Articular chondrocyte of knee joint (primary cell): Measurements from ENCODE around the gene ATF6. TPM values are rescaled to one million over a fixed set of nuclear protein-coding genes. Genes with fewer than 3 reads are reported as not detected.

Experiments used
- small RNA-seq: library from RNA; depleted of rRNA; stranded (forward); fragments of <200 nt; gene quantifications from one replicate; pipeline ENCODE3, GENCODE V24; 2012
- total RNA-seq: library from RNA; depleted of rRNA; stranded (reverse); fragments of >200 nt; gene quantifications from 2 replicates; pipeline ENCODE4 v1.2.3, GENCODE V29; 2012

The ATF6 gene
- total RNA-seq: 32.0 and 37.9 TPM in 2 replicates

GRCh38 chr1:161766102-161766981 lies at the start of gene ATF6:
TSS of gene ATF6 (plus strand) at chr1:161766320. CDS start at chr1:161766361, 41 bp downstream.

GRCh38 chr1:161720956-161721737 lies 45.0 kb upstream of the ATF6 start, which contains the start of gene FCRLB:
TSS of gene FCRLB (plus strand) at chr1:161721544. CDS start at chr1:161722673, 1,129 bp downstream.

GRCh38 chr1:161749509-161750407 lies 16.4 kb upstream of the ATF6 start, which contains the start of gene DUSP12:
TSS of gene DUSP12 (plus strand) at chr1:161749786. CDS start at chr1:161749802, 16 bp downstream.

Small RNA genes lying within 50 kb of the gene (small RNA-seq; reads per million reads assigned to genes)
- not detected for gene RN7SL466P

Other genes starting within 250 kb of the ATF6 start
- 1.3 and 2.5 TPM in 2 replicates for gene HSPA6, start 241.8 kb upstream of the ATF6 start, total RNA-seq
- not detected in 2 replicates for gene FCGR3A, start 216.5 kb upstream of the ATF6 start, total RNA-seq
- gene FCGR3B, start 135.1 kb upstream of the ATF6 start, total RNA-seq: not detected in 2 replicates
- not detected in 2 replicates for gene FCGR2B, start 103.2 kb upstream of the ATF6 start, total RNA-seq
- 0.52 and 1.2 TPM in 2 replicates for gene FCRLA, start 59.1 kb upstream of the ATF6 start, total RNA-seq
- 1.3 and 2.1 TPM in 2 replicates for gene FCRLB, start 44.8 kb upstream of the ATF6 start, total RNA-seq
- 23.0 and 26.3 TPM in 2 replicates for gene DUSP12, start 16.5 kb upstream of the ATF6 start, total RNA-seq